Naive thymus-derived CD4-positive, alpha-beta T cell (primary cell): ENCODE results near the gene SMARCD3. TPM values are rescaled to one million over a fixed set of nuclear protein-coding genes. Genes with fewer than 3 reads are reported as not detected.

Experiments
- ATAC-seq: fragments of 150-1000 bp; cut with Tn5 transposase; 2 replicates; pipeline ENCODE4 v1.10.0; 2021; ENCODE audit warnings: mild to moderate bottlenecking, moderate library complexity
- CTCF ChIA-PET: fragments of 350-600 bp; sonication (Branson Sonifier 250); formaldehyde crosslinking; loops from one replicate; lab custom pipeline; 2021; ENCODE audit warnings: antibody characterized with exemption; lab: Charles Lee
- POLR2A ChIA-PET: fragments of 350-600 bp; sonication (Branson Sonifier 250); formaldehyde crosslinking; loops from one replicate; lab custom pipeline; 2021; ENCODE audit warnings: antibody characterized with exemption, inconsistent platforms; lab: Charles Lee
- DNase-seq, 9 donors: peaks; one replicate each; pipeline versions ENCODE4 v3.0.0 to v3.0.0-alpha.2; 2020 to 2022; ENCODE audit warnings: mixed read lengths in 1 of 9
- H3K27ac ChIP-seq: one replicate; pipeline ENCODE4 v1.7.0; 2013; ENCODE audit warnings: mild to moderate bottlenecking, low read depth, low read length, moderate library complexity
- H3K27me3 ChIP-seq, 2 donors: one replicate each; pipeline ENCODE4 v1.7.0; 2013; ENCODE audit warnings: low read length in 2 of 2, mild to moderate bottlenecking in 2 of 2, moderate library complexity in 2 of 2; ENCODE audit not compliant: control insufficient read depth in 2 of 2, insufficient read depth in 2 of 2
- H3K36me3 ChIP-seq, 3 experiments: 1 replicate in 2 of 3; 2 replicates in 1 of 3; pipeline ENCODE4 v1.7.0; 2013; ENCODE audit warnings: low read length in 3 of 3, mild to moderate bottlenecking in 3 of 3, moderate library complexity in 1 of 3; ENCODE audit not compliant: insufficient read depth in 3 of 3, control insufficient read depth in 2 of 3
- H3K4me1 ChIP-seq, 2 donors: one replicate each; pipeline ENCODE4 v1.7.0; 2013; ENCODE audit warnings: low read length in 2 of 2, mild to moderate bottlenecking in 2 of 2, moderate library complexity in 1 of 2; ENCODE audit not compliant: control insufficient read depth in 2 of 2, insufficient read depth in 2 of 2
- H3K4me3 ChIP-seq: 2 replicates; pipeline ENCODE4 v1.7.0; 2013; ENCODE audit warnings: mild to moderate bottlenecking, low read length
- H3K9me3 ChIP-seq, 3 experiments: 1 replicate in 2 of 3; 2 replicates in 1 of 3; pipeline ENCODE4 v1.7.0; 2013; ENCODE audit warnings: low read length in 3 of 3; ENCODE audit not compliant: control insufficient read depth in 2 of 3
- H3K27ac Mint-ChIP-seq, 9 donors: one replicate each; pipeline ENCODE4 v1.8.0; 2020 to 2022; ENCODE audit warnings: mixed read lengths in 9 of 9, mild to moderate bottlenecking in 8 of 9, moderate library complexity in 5 of 9, inconsistent platforms in 2 of 9
- H3K27me3 Mint-ChIP-seq, 5 donors: one replicate each; pipeline ENCODE4 v1.8.0; 2021 to 2022; ENCODE audit warnings: mixed read lengths in 5 of 5, mild to moderate bottlenecking in 1 of 5
- H3K36me3 Mint-ChIP-seq, 5 donors: one replicate each; pipeline ENCODE4 v1.8.0; 2020 to 2022; ENCODE audit warnings: mixed read lengths in 5 of 5, mild to moderate bottlenecking in 3 of 5, inconsistent platforms in 1 of 5
- H3K4me1 Mint-ChIP-seq, 7 donors: one replicate each; pipeline ENCODE4 v1.8.0; 2020 to 2022; ENCODE audit warnings: mixed read lengths in 7 of 7, mild to moderate bottlenecking in 3 of 7, inconsistent platforms in 1 of 7
- H3K4me3 Mint-ChIP-seq, 10 donors: one replicate each; pipeline ENCODE4 v1.8.0; 2020 to 2022; ENCODE audit warnings: mild to moderate bottlenecking in 10 of 10, mixed read lengths in 10 of 10, moderate library complexity in 6 of 10, inconsistent platforms in 2 of 10
- H3K9me3 Mint-ChIP-seq, 11 donors: one replicate each; pipeline ENCODE4 v1.8.0; 2020 to 2022; ENCODE audit warnings: mixed read lengths in 11 of 11, mild to moderate bottlenecking in 4 of 11, inconsistent platforms in 1 of 11, moderate library complexity in 1 of 11
- intact Hi-C, 2 donors: fragments of 100-400 bp; cut with micrococcal nuclease; formaldehyde crosslinking; loops; one replicate each; pipeline ENCODE4 v1.15.1; 2023
- polyA plus RNA-seq, 2 donors: library from polyadenylated mRNA; unstranded; fragments of 300-500 nt; fragmentation: Illumina TruSeq; gene quantifications; one replicate each; pipeline ENCODE4 v1.2.3, GENCODE V29; 2021
- total RNA-seq, 6 experiments: library from RNA in 5 of 6; stranded (reverse) in 5 of 6; gene quantifications; 1 replicate in 5 of 6; 2 replicates in 1 of 6; pipeline ENCODE4 v1.2.3 and lab custom pipeline; 2021 to 2026

Gene SMARCD3
- total and polyA plus RNA-seq, 7 experiments from 2014 or later: 3.8 to 45.5 (median 5.1) TPM

GRCh38 chr7:151274396-151274795, 25.9 kb upstream of the SMARCD3 start:
- peaks cover 0 to 10% (median 0%) of the 10 kb centered on the region in 5 donors for H3K36me3 Mint-ChIP-seq
- H3K27ac Mint-ChIP-seq: peak overlapping the region in 5 of 9 donors; percentile 2 to 78 (median 41)
- DNase-seq (no peak), ATAC-seq (no peak)
- intact Hi-C loops: no loop called here
- H3K9me3 Mint-ChIP-seq: no peaks in the 10 kb centered on the region
- ChIA-PET POLR2A (no interaction called here), CTCF (interaction anchor here (0.9 kb wide), 1 partner anchor 31 kb away, joined by 3 read pairs; no protein-coding TSS in a partner anchor)
- H3K9me3 ChIP-seq: no peaks in the 10 kb centered on the region
- no peaks in the 10 kb centered on the region for H3K27me3 ChIP-seq
- H3K27ac ChIP-seq: no peak overlapping the region
- H3K4me3 Mint-ChIP-seq: peak overlapping the region in 8 of 10 donors; percentile 0 to 87 (median 50)
- H3K4me1 ChIP-seq: peaks cover 15 to 22% of the 10 kb centered on the region in 2 donors
- peaks cover 0 to 17% (median 0%) of the 10 kb centered on the region in 5 donors for H3K27me3 Mint-ChIP-seq
- peaks cover 28 to 46% (median 38%) of the 10 kb centered on the region in 7 donors for H3K4me1 Mint-ChIP-seq
- H3K4me3 ChIP-seq: no peak overlapping the region
- no peaks in the 10 kb centered on the region for H3K36me3 ChIP-seq

DNA sequence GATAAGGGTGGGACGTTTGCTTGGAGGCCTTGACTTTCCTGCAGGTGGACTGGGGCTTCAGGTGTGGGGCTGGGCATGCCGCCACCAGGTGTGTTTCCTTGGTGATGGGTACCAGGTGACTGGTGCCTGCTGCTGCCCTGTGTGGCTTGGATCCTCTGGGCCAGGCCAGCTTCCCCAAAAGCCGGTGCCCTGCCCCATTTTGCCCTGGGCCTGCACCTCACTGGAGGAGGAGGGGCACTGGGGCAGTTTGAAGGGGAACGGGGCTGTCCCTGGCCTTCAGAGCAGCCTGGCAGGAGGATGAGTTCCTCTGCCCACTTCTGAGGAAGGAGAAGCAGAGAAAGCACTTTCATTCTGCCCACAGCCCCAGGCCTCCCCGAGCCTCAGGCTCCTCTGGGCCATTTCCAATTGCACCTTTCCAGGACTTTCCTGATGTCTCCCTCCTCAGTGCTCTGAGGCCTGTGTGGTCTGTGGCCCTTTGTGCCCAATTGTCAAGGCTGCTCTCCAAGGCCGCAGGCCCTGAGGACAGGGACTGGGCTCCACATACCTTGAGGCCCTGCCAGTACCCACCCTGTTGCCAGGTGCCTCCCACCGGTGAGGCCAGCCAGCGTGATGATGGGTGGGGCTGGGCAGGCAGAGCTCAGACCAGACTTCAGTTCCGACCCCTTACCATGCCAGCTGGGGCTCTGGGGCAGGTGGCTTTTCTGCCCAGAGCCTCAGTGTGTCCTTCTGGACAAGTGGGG, 25.3 kb upstream of the SMARCD3 start:
- H3K4me3 ChIP-seq: no peak overlapping the region
- no peaks in the 10 kb centered on the region for H3K27me3 ChIP-seq
- peaks cover 28 to 46% (median 38%) of the 10 kb centered on the region in 7 donors for H3K4me1 Mint-ChIP-seq
- CTCF ChIA-PET: no interaction called here
- no peak for DNase-seq
- no peak overlapping the region for H3K4me3 Mint-ChIP-seq
- H3K9me3 Mint-ChIP-seq: no peaks in the 10 kb centered on the region
- H3K4me1 ChIP-seq: peaks cover 15 to 22% of the 10 kb centered on the region in 2 donors
- POLR2A ChIA-PET: no interaction called here
- peak; percentile 18 for ATAC-seq
- no peak overlapping the region for H3K27ac ChIP-seq
- no peaks in the 10 kb centered on the region for H3K36me3 ChIP-seq
- no peaks in the 10 kb centered on the region for H3K9me3 ChIP-seq
- H3K27me3 Mint-ChIP-seq: peaks cover 0 to 17% (median 0%) of the 10 kb centered on the region in 5 donors
- H3K36me3 Mint-ChIP-seq: peaks cover 0 to 10% (median 0%) of the 10 kb centered on the region in 5 donors
- no peak overlapping the region for H3K27ac Mint-ChIP-seq
- intact Hi-C loops: no loop called here

GRCh38 chr7:151272877-151273276, 24.4 kb upstream of the SMARCD3 start:
- Mint-ChIP-seq H3K9me3 (no peaks in the 10 kb centered on the region), H3K4me3 (no peak overlapping the region), H3K4me1 (peaks cover 28 to 46% (median 38%) of the 10 kb centered on the region in 7 donors), H3K27me3 (peaks cover 0 to 14% (median 0%) of the 10 kb centered on the region in 5 donors), H3K27ac (no peak overlapping the region), H3K36me3 (peaks cover 0 to 10% (median 0%) of the 10 kb centered on the region in 5 donors)
- Histone ChIP-seq H3K27ac (no peak overlapping the region), H3K4me3 (no peak overlapping the region), H3K27me3 (no peaks in the 10 kb centered on the region), H3K36me3 (no peaks in the 10 kb centered on the region), H3K4me1 (peaks cover 15 to 22% of the 10 kb centered on the region in 2 donors), H3K9me3 (no peaks in the 10 kb centered on the region)
- ChIA-PET POLR2A (no interaction called here), CTCF (no interaction called here)
- DNase-seq: no peak
- ATAC-seq: no peak
- intact Hi-C loops: no loop called here

DNA sequence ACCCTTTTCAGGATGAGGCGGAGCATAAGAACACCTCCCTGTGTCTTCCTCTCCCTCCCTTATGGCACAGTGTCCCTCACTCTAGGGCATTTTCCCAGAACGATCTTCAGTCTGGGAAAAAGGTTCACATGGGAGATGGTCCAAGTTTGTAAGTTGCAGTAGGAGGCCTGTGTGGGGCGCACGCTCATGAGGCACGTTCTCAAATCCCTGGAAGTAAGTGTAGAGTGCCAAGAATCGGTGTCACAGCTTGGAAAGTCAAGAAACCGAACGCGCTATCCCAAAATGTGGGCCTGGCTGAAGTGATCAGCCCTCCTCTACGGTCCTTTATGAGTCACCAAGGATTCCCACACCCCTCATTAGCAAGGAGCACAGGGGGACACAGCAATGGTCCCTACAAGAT, 23.9 kb upstream of the SMARCD3 start:
- intact Hi-C loops: no loop called here
- Mint-ChIP-seq H3K27ac (peak overlapping the region in 3 of 9 donors; percentile 2 to 86 (median 38)), H3K4me3 (peak overlapping the region in 4 of 10 donors; percentile 2 to 47 (median 12))

DNA sequence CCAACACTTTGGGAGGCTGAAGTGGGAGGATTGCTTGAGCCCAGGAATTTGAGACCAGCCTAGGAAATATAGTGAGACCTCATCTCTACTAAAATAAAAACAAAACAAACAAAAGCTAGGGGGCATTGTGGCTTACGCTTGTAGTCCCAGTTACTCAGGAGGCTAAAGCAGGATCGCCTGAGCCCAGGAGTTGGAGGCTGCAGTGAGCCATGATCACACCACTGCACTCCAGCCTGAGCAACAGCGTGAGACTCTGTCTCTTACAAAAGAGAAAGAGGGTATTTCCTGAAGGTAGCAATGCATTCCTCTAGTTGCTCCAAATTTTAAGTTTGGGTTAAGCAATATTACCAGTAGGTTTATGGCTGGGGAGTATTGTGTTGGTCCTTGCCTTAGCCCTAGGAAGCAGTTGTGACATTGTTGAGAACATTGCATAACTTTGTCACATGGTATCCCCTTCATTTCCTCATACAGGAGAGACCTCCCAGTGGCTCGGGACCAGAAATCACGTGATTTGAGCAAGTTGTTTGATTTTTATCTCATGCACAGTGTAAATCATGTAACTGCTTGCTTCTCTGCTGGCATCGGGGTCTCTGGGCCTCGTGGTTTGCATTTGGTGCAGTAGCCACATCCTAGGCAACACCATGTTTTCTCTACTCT, 23.3 kb upstream of the SMARCD3 start:
- Histone ChIP-seq H3K27ac (no peak overlapping the region), H3K9me3 (no peaks in the 10 kb centered on the region), H3K36me3 (no peaks in the 10 kb centered on the region), H3K4me3 (no peak overlapping the region), H3K4me1 (peaks cover 10 to 18% of the 10 kb centered on the region in 2 donors), H3K27me3 (no peaks in the 10 kb centered on the region)
- ChIA-PET POLR2A (no interaction called here), CTCF (no interaction called here)
- no peaks in the 10 kb centered on the region for H3K9me3 Mint-ChIP-seq
- H3K4me1 Mint-ChIP-seq: peaks cover 22 to 42% (median 34%) of the 10 kb centered on the region in 7 donors
- peaks cover 0 to 10% (median 0%) of the 10 kb centered on the region in 5 donors for H3K36me3 Mint-ChIP-seq
- H3K27ac Mint-ChIP-seq: peak overlapping the region in 4 of 9 donors; percentile 2 to 86 (median 54)
- peaks cover 0 to 11% (median 0%) of the 10 kb centered on the region in 5 donors for H3K27me3 Mint-ChIP-seq
- ATAC-seq (peak; percentile 63), DNase-seq (peak in 2 of 9 donors; percentile 16 to 18)
- H3K4me3 Mint-ChIP-seq: peak overlapping the region in 5 of 10 donors; percentile 2 to 47 (median 6)
- intact Hi-C loops: no loop called here

More for the DNA sequence above, 23.9 kb upstream of the SMARCD3 start:
- H3K4me1 Mint-ChIP-seq: peaks cover 26 to 46% (median 36%) of the 10 kb centered on the region in 7 donors
- Histone ChIP-seq H3K27me3 (no peaks in the 10 kb centered on the region), H3K27ac (no peak overlapping the region), H3K4me3 (no peak overlapping the region), H3K36me3 (no peaks in the 10 kb centered on the region), H3K9me3 (no peaks in the 10 kb centered on the region), H3K4me1 (peaks cover 14 to 19% of the 10 kb centered on the region in 2 donors)
- peaks cover 0 to 10% (median 0%) of the 10 kb centered on the region in 5 donors for H3K36me3 Mint-ChIP-seq
- no peak for DNase-seq
- ChIA-PET POLR2A (no interaction called here), CTCF (no interaction called here)
- no peak for ATAC-seq
- peaks cover 0 to 14% (median 0%) of the 10 kb centered on the region in 5 donors for H3K27me3 Mint-ChIP-seq
- no peaks in the 10 kb centered on the region for H3K9me3 Mint-ChIP-seq

DNA sequence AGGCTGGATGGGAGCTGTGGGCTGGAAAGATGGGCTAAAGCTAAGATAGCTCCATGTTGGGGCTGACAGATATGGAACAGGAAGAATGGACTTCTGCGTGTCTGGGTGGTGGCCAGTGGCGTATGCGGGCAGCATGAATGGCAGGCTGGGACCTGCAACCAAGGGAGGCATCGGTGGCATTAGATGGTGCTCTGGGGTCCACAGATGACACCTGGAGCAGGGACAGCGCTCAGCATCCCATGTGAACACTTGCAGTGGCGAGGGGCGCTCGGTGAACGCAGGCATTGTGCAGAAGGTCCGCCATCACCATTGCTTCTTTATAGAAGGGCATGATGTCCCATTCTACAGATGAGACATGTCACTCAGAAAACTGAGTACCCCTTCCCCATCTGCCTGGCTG, 21.0 kb upstream of the SMARCD3 start:
- peaks cover 7% of the 10 kb centered on the region in 2 donors for H3K4me1 ChIP-seq
- Mint-ChIP-seq H3K9me3 (no peaks in the 10 kb centered on the region), H3K27ac (no peak overlapping the region), H3K4me3 (no peak overlapping the region), H3K4me1 (peaks cover 9 to 28% (median 21%) of the 10 kb centered on the region in 7 donors), H3K27me3 (peaks cover 0 to 3% (median 0%) of the 10 kb centered on the region in 5 donors), H3K36me3 (peaks cover 0 to 13% (median 0%) of the 10 kb centered on the region in 5 donors)
- H3K9me3 ChIP-seq: no peaks in the 10 kb centered on the region
- DNase-seq: no peak
- H3K4me3 ChIP-seq: no peak overlapping the region
- no peaks in the 10 kb centered on the region for H3K36me3 ChIP-seq
- H3K27me3 ChIP-seq: no peaks in the 10 kb centered on the region
- intact Hi-C loops: no loop called here
- no peak overlapping the region for H3K27ac ChIP-seq
- CTCF ChIA-PET: no interaction called here
- POLR2A ChIA-PET: no interaction called here
- ATAC-seq: no peak
